Activated CD4-positive, alpha-beta T cell treated with anti-CD3 and anti-CD28 coated beads for 36 hours (primary cell): ENCODE data around the gene ANKMY1. TPM values are rescaled to one million over a fixed set of nuclear protein-coding genes. Genes with fewer than 3 reads are reported as not detected.

Experiments used
- ATAC-seq: fragments of 200-7000 bp; cut with Tn5 transposase; one replicate; pipeline ENCODE4 v1.10.0; 2021; ENCODE audit warnings: mild to moderate bottlenecking, moderate library complexity
- CTCF ChIA-PET: fragments of 350-600 bp; sonication (Branson Sonifier 250); formaldehyde crosslinking; loops from one replicate; lab custom pipeline; 2021; ENCODE audit warnings: antibody characterized with exemption; lab: Charles Lee
- POLR2A ChIA-PET: fragments of 350-600 bp; sonication (Branson Sonifier 250); formaldehyde crosslinking; loops from one replicate; lab custom pipeline; 2021; ENCODE audit warnings: antibody characterized with exemption, inconsistent platforms; lab: Charles Lee
- DNase-seq: peaks from one replicate; pipeline ENCODE4 v3.0.0-alpha.2; 2020
- H3K27ac Mint-ChIP-seq: one replicate; pipeline ENCODE4 v1.8.0; 2021; ENCODE audit warnings: mixed read lengths
- H3K27me3 Mint-ChIP-seq: one replicate; pipeline ENCODE4 v1.8.0; 2021; ENCODE audit warnings: mixed read lengths
- H3K36me3 Mint-ChIP-seq: one replicate; pipeline ENCODE4 v1.8.0; 2021; ENCODE audit warnings: low read depth, mixed read lengths
- H3K4me1 Mint-ChIP-seq: one replicate; pipeline ENCODE4 v1.8.0; 2021; ENCODE audit warnings: mixed read lengths
- H3K4me3 Mint-ChIP-seq: one replicate; pipeline ENCODE4 v1.8.0; 2021; ENCODE audit warnings: mild to moderate bottlenecking, moderate library complexity, mixed read lengths
- H3K9me3 Mint-ChIP-seq: one replicate; pipeline ENCODE4 v1.8.0; 2021; ENCODE audit warnings: low read depth, mixed read lengths
- intact Hi-C, 2 experiments: fragments of 100-400 bp; cut with DNase I in 1 of 2; cut with micrococcal nuclease in 1 of 2; formaldehyde crosslinking; loops; one replicate each; pipeline versions ENCODE4 v1.14.2 to v1.15.1; 2022 to 2024; cut with DNase I, micrococcal nuclease
- total RNA-seq, 2 experiments: library from RNA; stranded (reverse); gene quantifications; one replicate each; pipeline ENCODE4 v1.2.3, GENCODE V29; 2021

Gene ANKMY1
- total RNA-seq, 2 experiments from 2014 or later: 20.7 to 24.0 TPM

DNA sequence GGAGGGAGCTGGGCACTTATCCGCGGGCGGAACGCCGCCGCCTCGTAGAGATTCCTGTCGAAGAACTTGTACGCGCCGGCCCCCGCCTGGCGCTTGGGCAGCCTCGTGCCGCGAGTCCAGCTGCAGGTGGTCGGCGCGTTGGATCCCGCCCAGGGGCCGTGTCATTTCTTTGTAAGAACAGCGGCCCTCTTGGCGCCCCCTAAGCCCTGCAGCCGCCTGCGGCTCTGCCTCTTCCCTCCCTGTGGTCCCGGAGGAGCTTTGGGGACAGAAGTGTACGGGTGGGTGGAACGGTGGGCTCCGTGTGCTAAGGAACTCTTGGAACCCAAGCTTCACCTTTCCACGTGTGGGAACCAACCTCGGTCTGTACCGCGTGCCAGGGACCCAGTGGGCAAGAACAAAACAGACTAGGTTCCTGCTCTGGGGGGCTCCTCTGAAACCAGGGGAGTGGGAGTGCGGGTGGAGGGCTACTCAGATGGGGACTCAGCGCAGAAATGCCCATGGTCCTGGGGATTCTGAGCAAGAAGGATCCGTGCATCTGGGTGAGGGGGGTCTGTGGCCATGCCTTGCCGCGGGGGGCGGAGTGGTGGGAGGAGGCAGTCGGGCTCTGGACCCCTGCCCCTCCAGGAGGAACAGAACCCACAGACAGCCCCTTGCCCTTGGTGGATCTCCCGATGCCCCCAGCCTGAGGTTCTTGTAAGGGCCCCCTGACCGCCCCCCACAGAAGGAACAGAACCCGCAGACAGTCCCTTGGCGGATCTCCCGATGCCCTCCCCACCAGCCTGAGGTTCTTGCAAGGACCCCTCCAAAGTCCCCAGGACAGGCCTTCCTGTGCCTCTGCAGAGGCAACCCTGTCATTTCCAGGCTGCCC is 120.9 kb downstream of the ANKMY1 start:
- no peaks in the 10 kb centered on the region for H3K36me3 Mint-ChIP-seq
- no peak overlapping the region for H3K27ac Mint-ChIP-seq
- H3K27me3 Mint-ChIP-seq: peaks cover 15% of the 10 kb centered on the region
- peak overlapping the region; percentile 36 for H3K4me3 Mint-ChIP-seq
- intact Hi-C loops: loop anchor here (5.0 to 10.0 kb wide), 3 partner anchors 302 to 410 kb away; partner anchors contain the start of genes COPS9 (in 1 of the 2) and NDUFA10 (in 1 of the 2)
- ChIA-PET POLR2A (no interaction called here), CTCF (interaction anchor here (0.5 to 1.6 kb wide), 5 partner anchors 61 to 609 kb away, joined by 3 to 5 read pairs (median 3); no protein-coding TSS in a partner anchor)
- DNase-seq (no peak), ATAC-seq (no peak)
- no peaks in the 10 kb centered on the region for H3K9me3 Mint-ChIP-seq
- H3K4me1 Mint-ChIP-seq: peaks cover 12% of the 10 kb centered on the region

DNA sequence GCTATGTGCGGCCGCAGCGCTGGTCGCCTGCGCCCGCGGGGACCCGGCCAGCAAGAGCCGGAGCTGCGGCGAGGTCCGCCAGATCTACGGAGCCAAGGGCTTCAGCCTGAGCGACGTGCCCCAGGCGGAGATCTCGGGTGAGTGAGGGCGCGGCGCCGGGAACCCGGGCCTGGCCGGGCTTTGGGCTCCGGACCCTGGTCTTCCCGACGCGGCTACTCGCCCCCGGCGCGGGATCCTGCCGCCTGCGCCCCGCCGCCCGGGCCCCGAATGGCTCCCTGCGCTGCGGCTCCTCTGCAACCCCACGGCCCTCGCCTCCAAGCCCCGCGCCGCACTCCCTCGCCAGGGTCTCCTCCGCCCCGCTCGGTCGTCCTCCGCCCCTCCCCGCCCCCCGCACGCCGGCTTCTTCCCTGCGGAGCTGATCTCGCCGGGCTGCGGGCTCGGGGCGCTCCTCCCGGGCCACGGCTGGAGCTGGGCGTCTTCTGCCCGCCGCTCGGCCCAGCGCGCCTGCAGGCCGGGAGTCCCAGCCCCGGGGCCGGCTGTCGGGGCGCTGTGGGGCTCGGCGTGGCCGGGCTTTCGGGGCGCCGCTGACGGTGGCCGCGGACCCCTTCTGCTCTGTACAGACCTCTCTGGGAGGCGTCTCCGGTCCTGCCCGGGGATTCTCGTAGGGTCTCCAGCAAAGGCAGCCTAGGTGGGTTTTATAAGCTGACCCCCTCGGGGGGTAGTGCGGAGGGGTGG is 121.7 kb downstream of the ANKMY1 start:
- peak; percentile 32 for DNase-seq
- Mint-ChIP-seq H3K27me3 (peaks cover 15% of the 10 kb centered on the region), H3K4me3 (peak overlapping the region; percentile 36), H3K27ac (no peak overlapping the region), H3K4me1 (peaks cover 12% of the 10 kb centered on the region), H3K36me3 (no peaks in the 10 kb centered on the region), H3K9me3 (no peaks in the 10 kb centered on the region)
- intact Hi-C loops: loop anchor here (1.0 to 10.0 kb wide), 8 partner anchors 33 to 1035 kb away; partner anchors contain the start of genes COPS9 (in 2 of the 2), CAPN10 (in 1 of the 2), DUSP28 (in 1 of the 2) and HDAC4 (in 1 of the 2)
- ChIA-PET POLR2A (no interaction called here), CTCF (interaction anchor here (0.5 to 1.6 kb wide), 5 partner anchors 60 to 610 kb away, joined by 3 to 5 read pairs (median 3); no protein-coding TSS in a partner anchor)
- ATAC-seq: no peak

DNA sequence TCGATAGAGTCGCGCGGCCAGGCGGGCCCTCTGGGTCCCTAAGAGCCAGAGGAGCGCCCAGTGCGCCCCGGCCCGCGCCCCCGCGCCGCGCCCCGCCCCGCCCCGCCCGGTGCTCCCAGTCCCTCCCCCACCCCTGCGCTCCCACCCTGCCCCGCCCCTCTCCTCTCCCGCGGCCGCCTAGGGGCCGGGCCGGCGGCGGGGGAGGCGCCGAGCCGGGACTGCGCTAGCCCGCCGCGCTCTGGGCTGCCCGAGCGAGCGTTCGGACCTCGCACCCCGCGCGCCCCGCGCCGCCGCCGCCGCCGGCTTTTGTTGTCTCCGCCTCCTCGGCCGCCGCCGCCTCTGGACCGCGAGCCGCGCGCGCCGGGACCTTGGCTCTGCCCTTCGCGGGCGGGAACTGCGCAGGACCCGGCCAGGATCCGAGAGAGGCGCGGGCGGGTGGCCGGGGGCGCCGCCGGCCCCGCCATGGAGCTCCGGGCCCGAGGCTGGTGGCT is 122.3 kb downstream of the ANKMY1 start, which contains the start of gene GPC1:
Gene GPC1, plus strand, starts transcription at position 207 of the 491 bp plus-strand sequence. Its CDS starts 256 bp downstream, at position 463.
- Mint-ChIP-seq H3K4me3 (peak within 1 kb of the TSS; percentile 68), H3K9me3 (no peaks in the 10 kb centered on the region), H3K36me3 (no peaks in the 10 kb centered on the region), H3K27me3 (peaks cover 15% of the 10 kb centered on the region), H3K27ac (peak within 1 kb of the TSS; percentile 26), H3K4me1 (peaks cover 12% of the 10 kb centered on the region)
- DNase-seq: peak; percentile 74
- ChIA-PET POLR2A (no interaction called here), CTCF (interaction anchor here (1.2 to 1.6 kb wide), 2 partner anchors 203 to 374 kb away, joined by 5 read pairs; no protein-coding TSS in a partner anchor)
- intact Hi-C loops: loop anchor here (1.0 to 10.0 kb wide), 8 partner anchors 33 to 1034 kb away; partner anchors contain the start of genes COPS9 (in 2 of the 2), CAPN10 (in 1 of the 2), DUSP28 (in 1 of the 2) and HDAC4 (in 1 of the 2)
- ATAC-seq: peak; percentile 64

DNA sequence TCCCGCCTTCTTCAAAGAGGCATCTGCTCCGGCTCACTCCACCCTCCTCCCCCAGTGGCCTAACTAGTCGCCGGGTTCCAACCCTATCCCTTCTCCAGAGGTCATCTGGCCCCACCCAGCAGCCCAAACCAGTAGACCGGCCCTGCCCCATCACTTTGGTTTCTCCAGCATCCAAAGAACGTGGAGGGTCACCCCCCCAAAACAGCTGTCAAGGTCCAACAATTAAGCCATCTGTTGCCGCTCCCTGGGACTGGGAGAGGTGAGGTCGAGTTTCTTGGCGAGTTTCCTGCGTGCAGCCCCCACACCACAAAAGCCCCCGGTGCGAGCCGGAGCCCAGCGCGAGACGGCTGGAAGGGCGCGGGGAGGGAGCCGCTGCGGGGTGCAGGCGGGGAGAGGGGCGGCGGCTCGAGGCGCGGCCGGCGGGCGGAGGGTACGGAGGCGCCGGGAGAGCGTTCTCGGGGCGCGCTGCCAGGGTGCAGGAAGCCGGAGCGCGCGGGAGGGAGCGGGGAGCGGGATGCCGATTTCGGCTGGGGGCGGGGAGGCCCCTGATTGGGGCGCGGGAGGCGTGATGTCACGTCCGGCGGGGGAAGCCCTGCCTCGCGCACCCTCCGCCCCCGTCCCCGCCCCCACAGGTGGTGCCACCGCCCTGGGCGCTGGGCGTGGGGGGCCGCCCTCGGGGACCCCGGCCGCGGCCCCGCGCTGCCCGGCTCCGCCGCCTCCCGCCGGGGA is 122.9 kb downstream of the ANKMY1 start:
- H3K27ac Mint-ChIP-seq: peak overlapping the region; percentile 26
- ATAC-seq: peak; percentile 64
- CTCF ChIA-PET: no interaction called here

DNA sequence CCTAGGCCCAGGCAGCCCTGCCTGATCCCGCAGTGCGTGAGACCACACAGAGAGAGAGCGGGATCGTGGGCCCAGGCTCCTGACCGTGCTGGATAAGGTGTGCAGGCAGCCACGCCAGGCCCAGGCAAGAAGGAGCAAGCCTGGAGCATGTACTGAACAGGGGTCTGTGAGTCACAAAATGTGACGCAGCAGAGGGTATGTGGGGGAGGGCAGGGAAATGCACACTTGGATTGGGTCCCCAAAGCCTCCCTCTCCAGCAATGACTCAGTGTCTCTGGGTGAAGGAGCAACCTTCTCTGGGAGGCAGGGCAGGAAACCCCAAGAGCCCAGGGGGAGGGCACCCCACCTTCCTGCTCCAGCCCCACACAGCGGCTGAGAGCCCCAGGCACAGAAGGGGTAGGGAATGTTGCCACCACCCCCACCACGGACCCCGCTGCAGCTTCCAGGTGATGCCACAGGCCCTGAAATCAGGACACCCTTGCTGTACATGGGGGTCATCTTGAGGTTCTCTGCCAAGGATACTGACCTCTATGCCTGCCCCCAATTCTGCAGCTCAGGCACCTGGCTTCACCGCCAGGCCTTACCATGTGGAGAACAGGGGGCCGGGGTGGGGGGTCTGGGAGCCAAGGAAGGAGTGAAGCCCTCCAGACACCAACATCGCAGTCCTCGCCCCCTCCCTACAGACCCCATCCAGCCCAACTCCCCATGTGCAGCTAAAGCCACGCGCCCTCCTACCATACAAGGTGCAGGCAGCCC is 123.6 kb downstream of the ANKMY1 start:
- Mint-ChIP-seq H3K4me3 (peak overlapping the region; percentile 68), H3K9me3 (no peaks in the 10 kb centered on the region), H3K4me1 (peaks cover 12% of the 10 kb centered on the region), H3K36me3 (no peaks in the 10 kb centered on the region), H3K27ac (peak overlapping the region; percentile 26), H3K27me3 (peaks cover 15% of the 10 kb centered on the region)
- DNase-seq: peak; percentile 67
- CTCF ChIA-PET: no interaction called here
- ATAC-seq: peak; percentile 48
- POLR2A ChIA-PET: no interaction called here
- intact Hi-C loops: loop anchor here (2.0 to 10.0 kb wide), 5 partner anchors 31 to 369 kb away; partner anchors contain the start of genes COPS9 (in 2 of the 2) and DUSP28 (in 1 of the 2)

More for the DNA sequence above, 122.9 kb downstream of the ANKMY1 start:
- DNase-seq: peak; percentile 91
- H3K27me3 Mint-ChIP-seq: peaks cover 15% of the 10 kb centered on the region
- peaks cover 12% of the 10 kb centered on the region for H3K4me1 Mint-ChIP-seq
- no peaks in the 10 kb centered on the region for H3K9me3 Mint-ChIP-seq
- intact Hi-C loops: loop anchor here (1.0 to 10.0 kb wide), 8 partner anchors 32 to 1034 kb away; partner anchors contain the start of genes COPS9 (in 2 of the 2), CAPN10 (in 1 of the 2), DUSP28 (in 1 of the 2) and HDAC4 (in 1 of the 2)
- peak overlapping the region; percentile 68 for H3K4me3 Mint-ChIP-seq
- POLR2A ChIA-PET: no interaction called here
- H3K36me3 Mint-ChIP-seq: no peaks in the 10 kb centered on the region

DNA sequence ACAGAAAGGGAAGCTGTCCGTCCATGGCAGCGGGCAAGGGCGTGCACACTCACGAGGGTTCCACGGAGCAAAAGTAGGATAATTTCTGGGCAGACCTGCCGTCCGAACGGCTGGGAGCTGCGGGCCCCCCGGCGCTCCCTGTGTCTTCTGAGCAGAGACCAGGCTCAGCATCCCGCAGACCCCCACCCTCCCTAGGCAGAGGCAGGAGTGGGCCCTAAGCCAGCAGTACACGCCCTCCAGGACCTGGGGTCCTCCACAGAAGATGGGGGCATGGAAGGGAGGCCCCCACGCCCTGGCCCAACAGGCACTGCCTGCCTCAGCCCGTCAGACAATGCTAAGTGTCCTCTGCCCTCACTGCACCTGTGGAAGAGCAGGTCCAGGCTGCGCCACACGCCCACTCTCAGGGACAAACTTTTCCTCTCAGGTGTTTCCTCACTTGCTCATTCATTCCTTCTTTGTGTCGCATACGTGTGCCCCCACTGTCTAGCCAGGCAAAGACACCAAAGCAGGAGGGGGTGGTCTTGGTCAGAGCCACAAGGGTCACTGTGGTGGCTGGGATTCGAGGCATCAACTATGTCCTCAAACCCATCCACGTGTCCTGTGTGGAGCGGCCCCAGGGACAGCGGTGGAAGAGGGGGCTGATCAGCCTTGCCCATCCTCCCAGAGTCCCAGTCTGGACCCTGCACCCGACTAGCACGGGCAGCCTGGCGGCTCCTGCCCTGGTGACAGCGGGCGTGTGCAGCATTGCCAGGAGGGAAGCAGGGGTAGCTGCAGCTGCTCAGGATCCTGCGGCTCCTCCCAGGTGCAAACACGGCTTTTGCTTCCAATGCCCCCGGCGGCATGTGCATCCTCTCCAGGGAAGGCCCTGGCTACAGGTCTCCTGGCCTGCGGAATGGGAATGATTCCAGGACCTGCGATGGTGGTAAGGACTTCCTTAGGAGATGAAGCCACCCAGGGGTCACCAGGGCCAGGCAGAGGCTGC is 124.7 kb downstream of the ANKMY1 start:
- ChIA-PET CTCF (no interaction called here), POLR2A (no interaction called here)
- no peaks in the 10 kb centered on the region for H3K36me3 Mint-ChIP-seq
- H3K4me1 Mint-ChIP-seq: peaks cover 19% of the 10 kb centered on the region
- no peak overlapping the region for H3K4me3 Mint-ChIP-seq
- peaks cover 18% of the 10 kb centered on the region for H3K27me3 Mint-ChIP-seq
- DNase-seq: peak; percentile 5
- no peaks in the 10 kb centered on the region for H3K9me3 Mint-ChIP-seq
- H3K27ac Mint-ChIP-seq: no peak overlapping the region
- ATAC-seq: no peak
- intact Hi-C loops: loop anchor here in 1 of 2 experiments (10.0 kb wide), 2 partner anchors 298 to 368 kb away; partner anchors contain the start of gene COPS9

DNA sequence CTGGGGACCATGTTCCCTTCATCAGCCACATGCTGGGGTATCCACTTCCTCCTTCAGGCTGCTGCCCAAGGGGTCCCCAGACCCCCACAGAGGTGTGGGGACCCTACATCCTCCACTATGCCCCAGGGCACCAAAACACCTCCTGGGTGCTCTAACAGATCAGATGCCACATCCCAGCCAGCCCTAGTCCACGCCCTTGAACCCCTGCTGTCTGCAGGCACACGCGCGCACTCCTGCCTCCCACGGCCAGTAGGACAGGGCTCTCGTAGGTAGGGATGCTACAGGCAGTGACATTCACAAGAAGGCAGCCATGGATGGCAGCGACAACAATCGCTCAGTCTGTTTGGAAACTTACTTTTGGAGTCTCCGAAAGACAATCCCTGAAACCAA is 125.4 kb downstream of the ANKMY1 start:
- intact Hi-C loops: loop anchor here in 1 of 2 experiments (10.0 kb wide), 2 partner anchors 298 to 368 kb away; partner anchors contain the start of gene COPS9
- CTCF ChIA-PET: no interaction called here
- H3K27ac Mint-ChIP-seq: no peak overlapping the region

DNA sequence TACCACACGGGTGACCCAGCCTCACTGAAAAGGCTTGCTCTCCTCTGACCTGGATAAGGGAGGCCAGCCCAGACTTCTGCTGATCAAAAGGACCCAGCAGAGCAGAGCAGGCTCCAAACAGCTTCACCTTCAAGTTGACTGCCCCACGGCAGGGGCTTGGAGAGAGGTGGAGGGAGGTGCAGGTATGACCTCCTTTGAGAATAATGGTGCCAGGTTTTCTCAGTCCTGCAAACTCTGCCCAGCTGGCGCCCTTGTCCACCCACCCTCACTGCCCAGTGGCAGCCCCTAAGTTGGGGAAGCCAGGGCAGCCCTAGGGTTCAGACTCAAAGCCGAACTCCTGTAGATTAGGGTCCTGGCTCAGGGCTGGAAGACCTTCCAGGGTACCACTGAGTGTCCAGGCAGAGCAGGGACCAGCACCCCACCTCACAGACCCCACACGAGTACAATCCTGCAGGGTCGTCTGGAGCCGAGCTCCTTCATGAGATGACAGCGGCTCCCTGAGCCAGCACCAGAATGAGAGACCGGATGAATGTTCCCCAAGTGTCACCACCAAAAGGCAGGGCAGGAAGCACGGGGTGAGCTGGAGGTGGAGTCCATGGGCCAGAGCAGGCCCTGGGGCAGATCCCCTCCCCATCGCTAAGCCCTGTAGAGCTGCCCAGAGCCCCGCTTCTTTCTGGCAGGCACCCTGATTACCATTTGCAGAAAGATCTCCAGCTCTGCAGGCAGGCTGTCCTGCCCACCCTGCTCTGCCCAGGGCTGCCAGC is 125.9 kb downstream of the ANKMY1 start:
- H3K4me3 Mint-ChIP-seq: no peak overlapping the region
- no peaks in the 10 kb centered on the region for H3K36me3 Mint-ChIP-seq
- peak; percentile 3 for DNase-seq
- ChIA-PET CTCF (no interaction called here), POLR2A (no interaction called here)
- H3K9me3 Mint-ChIP-seq: no peaks in the 10 kb centered on the region
- ATAC-seq: no peak
- intact Hi-C loops: loop anchor here in 1 of 2 experiments (10.0 kb wide), 2 partner anchors 297 to 367 kb away; partner anchors contain the start of gene COPS9
- H3K4me1 Mint-ChIP-seq: peaks cover 30% of the 10 kb centered on the region
- no peak overlapping the region for H3K27ac Mint-ChIP-seq
- H3K27me3 Mint-ChIP-seq: peaks cover 10% of the 10 kb centered on the region

More for the DNA sequence above, 125.4 kb downstream of the ANKMY1 start:
- H3K4me3 Mint-ChIP-seq: no peak overlapping the region
- ATAC-seq (no peak), DNase-seq (peak; percentile 2)
- H3K9me3 Mint-ChIP-seq: no peaks in the 10 kb centered on the region
- POLR2A ChIA-PET: no interaction called here
- no peaks in the 10 kb centered on the region for H3K36me3 Mint-ChIP-seq
- H3K4me1 Mint-ChIP-seq: peaks cover 26% of the 10 kb centered on the region
- peaks cover 15% of the 10 kb centered on the region for H3K27me3 Mint-ChIP-seq
